ENCODE results near the gene LRCOL1.

GRCh38 chr12:132558042-132558856, 52.1 kb downstream of the LRCOL1 start:
- TF ChIP-seq CTCF (IDR thresholded peaks at IDR 0.05; ENCODE audit: insufficient read depth, low read length, poor library complexity, severe bottlenecking) (no peak), EZH2phosphoT487 (conservative IDR thresholded peaks at IDR 0.05; ENCODE audit: low read length) (no peak)
